Skin of body (tissue), 2 donors: ENCODE data around the gene STK11IP. TPM values are rescaled to one million over a fixed set of nuclear protein-coding genes. Genes with fewer than 3 reads are reported as not detected.
A peak's percentile ranks its signal among the peaks of the same experiment; 100 is the strongest.

Experiments
- DNase-seq: peaks from one replicate; lab custom pipeline; 2025; lab: John Stamatoyannopoulos, UW
- total RNA-seq: library from RNA; depleted of rRNA; stranded (reverse); fragments of >200 nt; gene quantifications from one replicate; pipeline ENCODE4 v1.2.3, GENCODE V29; 2014

STK11IP gene
- total RNA-seq, 1 donor from 2014 or later = 22.8 TPM

GRCh38 chr2:219563271-219563928, 34.3 kb upstream of the STK11IP start:
- DNase-seq = no peak

- DNase-seq = no peak
Measured at GRCh38 chr2:219565130-219566080, 32.3 kb upstream of the STK11IP start.

DNA sequence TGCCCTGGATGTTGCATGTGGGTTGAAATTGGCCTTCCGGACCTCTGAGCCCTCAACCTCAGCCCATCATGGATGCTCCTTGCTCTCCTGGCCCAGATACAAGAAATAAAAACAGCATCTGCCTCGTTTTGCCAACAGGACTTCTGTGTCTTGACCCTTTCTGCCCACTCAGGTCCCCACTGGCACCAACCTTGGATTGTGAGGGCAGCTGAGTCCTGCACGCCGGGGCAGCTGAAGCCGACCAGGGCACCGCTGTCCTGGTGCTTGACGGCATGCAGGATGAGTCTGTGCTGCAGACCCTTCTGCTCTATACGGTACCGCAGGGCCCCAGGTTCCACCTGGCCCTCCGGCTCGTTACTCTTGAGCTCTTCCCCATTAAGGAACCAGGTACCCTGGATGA, 31.0 kb upstream of the STK11IP start:
- no peak for DNase-seq

DNA sequence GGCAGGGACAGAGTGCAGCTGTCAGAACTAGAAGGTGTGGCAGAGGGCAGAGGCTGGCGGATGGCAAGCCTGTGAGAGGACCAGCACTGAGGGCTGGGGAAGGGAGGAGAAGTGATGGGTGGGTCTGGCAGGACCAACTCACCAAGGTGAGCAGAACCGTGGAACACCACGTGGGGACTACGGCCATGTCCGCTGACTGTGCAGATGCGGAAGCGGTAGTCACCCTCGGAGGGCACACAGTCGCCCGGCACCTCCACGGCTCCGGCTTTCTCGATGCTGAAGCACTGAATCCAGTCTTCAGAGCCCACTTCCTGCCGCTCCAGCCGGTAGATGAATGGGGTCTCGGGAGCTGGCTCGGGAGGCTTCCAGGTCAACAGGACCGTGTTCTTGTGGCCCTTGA, 30.5 kb upstream of the STK11IP start:
- no peak for DNase-seq

DNA sequence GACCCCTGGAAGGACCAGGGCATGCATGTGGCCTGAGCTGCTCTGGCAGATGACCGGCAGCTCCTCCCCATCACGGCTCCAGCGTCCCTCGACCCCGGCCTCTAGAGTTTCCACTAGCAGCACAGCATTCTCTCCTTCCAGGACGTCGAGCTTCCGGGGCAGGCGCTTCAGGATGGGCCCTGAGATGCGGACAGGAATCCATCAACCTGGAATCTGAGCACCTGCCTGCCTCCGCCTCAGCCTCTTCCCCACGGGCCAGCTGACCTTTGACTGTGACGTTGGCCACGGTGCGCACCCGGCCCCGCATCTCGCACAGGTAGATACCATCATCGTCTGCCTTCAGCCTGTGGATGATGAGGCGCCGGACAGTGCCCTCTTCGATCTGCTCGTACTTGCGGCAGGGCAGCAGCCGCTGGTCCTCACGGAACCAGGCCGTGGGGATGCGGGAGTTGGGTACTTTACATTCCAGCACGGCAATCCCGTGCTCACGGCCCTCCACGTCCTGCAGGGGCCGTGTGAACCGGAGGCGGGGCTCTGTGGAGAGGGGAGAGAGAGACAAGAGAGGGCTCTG, 29.8 kb upstream of the STK11IP start:
- no peak for DNase-seq

- DNase-seq = no peak
Measured at GRCh38 chr2:219569041-219569440, 28.6 kb upstream of the STK11IP start.

GRCh38 chr2:219569635-219570034, 28.0 kb upstream of the STK11IP start:
- no peak for DNase-seq

DNA sequence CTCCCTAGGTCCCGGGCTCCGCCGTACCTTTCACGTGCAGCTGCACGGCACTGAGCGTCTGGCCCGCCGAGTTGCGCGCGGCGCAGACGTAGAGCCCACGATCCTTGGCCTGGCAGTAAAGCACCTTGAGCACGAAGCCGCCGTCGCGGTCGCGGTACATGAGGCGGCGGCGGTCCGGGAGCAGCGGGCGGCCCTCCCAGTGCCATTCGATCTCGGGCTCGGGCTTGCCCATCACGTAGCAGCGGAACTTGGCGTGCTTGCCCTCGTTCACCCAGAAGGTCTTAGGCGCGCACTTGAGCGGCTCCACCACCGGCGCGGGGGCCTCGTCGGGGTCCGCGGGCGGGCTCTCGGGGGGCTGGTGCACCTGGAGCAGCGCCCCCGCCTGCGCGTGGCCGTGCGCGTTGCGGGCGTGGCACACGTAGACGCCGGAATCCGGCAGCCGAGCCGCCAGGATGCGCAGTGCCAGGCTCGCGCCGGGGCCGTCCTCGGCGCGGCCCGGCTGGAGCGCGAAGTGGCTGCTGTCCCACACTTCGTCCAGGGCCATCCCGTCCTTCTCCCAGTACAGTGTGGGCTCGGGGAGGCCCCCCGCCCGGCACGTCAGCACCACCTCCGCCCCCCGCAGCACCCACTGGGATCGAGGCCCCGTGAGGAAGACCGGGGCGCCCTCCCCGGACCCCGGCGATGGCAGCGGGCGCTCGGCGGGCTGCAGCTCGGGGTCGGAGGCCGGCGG, 27.3 kb upstream of the STK11IP start:
- no peak for DNase-seq

DNA sequence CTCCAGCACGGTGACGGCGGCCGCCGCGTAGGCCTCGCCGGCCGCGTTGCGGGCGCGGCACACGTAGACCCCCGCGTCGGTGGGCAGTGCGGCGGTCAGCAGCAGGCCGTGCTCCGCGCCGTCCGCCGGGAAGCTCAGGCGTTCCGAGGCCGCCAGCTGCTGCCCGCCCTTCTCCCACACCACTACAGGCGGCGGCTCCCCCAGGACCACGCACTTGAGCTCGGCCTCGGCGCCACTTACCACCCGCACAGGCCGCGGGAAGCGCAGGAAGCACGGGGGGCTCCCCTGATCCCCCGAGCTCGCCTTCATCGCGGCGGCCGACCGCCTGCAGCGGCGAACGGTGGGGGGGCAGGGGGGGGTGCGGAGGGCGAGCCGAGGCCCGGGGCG, 26.7 kb upstream of the STK11IP start:
- DNase-seq = no peak

GRCh38 chr2:219571311-219572236, 26.1 kb upstream of the STK11IP start, which contains the start of gene OBSL1:
Gene OBSL1 (minus strand): TSS chr2:219571539. CDS start chr2:219571232, 307 bp downstream.
- DNase-seq = peak; percentile 28

DNA sequence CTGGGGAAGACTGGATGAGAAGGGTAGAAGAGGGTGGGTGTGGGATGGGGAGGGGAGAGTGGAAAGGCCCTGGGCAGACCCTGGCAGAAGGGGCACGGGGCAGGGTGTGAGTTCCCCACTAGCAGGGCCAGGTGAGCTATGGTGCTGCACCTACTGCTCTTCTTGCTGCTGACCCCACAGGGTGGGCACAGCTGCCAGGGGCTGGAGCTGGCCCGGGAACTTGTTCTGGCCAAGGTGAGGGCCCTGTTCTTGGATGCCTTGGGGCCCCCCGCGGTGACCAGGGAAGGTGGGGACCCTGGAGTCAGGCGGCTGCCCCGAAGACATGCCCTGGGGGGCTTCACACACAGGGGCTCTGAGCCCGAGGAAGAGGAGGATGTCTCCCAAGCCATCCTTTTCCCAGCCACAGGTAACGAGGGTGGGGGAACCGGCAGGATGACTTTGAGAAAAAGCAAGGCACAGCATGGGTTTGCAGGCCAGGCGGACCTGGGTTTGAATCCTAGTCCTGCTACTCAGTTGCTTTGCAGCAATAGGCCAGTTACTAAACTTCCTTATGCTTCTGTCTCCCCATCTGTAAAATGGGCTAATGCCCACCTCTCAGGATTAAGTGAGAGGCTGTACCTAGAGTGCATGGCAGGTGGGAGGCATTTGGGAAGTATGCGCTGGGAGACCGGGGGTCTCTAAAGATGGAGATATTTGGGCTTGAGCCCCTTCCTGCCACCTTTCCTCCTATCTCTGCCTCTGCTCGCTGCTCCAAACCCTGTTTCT, 25.2 kb upstream of the STK11IP start, which contains the start of gene INHA:
Gene INHA (plus strand): TSS at position 74 of the 765 bp plus-strand sequence. CDS start 65 bp downstream, at position 139.
- DNase-seq = no peak

GRCh38 chr2:219573166-219573565, 24.5 kb upstream of the STK11IP start:
- no peak for DNase-seq

DNA sequence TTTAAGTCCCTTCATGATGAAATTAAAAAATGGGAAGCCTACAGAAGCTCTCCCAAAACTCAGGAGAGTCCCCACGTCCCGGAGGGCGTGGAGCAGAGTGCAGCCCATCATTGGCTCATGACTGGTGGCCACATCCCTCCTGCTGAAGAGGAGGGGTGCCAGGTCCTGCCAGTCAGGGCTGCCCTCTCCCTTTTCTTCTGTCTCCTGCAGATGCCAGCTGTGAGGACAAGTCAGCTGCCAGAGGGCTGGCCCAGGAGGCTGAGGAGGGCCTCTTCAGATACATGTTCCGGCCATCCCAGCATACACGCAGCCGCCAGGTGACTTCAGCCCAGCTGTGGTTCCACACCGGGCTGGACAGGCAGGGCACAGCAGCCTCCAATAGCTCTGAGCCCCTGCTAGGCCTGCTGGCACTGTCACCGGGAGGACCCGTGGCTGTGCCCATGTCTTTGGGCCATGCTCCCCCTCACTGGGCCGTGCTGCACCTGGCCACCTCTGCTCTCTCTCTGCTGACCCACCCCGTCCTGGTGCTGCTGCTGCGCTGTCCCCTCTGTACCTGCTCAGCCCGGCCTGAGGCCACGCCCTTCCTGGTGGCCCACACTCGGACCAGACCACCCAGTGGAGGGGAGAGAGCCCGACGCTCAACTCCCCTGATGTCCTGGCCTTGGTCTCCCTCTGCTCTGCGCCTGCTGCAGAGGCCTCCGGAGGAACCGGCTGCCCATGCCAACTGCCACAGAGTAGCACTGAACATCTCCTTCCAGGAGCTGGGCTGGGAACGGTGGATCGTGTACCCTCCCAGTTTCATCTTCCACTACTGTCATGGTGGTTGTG, 23.0 kb upstream of the STK11IP start:
- DNase-seq = no peak

DNA sequence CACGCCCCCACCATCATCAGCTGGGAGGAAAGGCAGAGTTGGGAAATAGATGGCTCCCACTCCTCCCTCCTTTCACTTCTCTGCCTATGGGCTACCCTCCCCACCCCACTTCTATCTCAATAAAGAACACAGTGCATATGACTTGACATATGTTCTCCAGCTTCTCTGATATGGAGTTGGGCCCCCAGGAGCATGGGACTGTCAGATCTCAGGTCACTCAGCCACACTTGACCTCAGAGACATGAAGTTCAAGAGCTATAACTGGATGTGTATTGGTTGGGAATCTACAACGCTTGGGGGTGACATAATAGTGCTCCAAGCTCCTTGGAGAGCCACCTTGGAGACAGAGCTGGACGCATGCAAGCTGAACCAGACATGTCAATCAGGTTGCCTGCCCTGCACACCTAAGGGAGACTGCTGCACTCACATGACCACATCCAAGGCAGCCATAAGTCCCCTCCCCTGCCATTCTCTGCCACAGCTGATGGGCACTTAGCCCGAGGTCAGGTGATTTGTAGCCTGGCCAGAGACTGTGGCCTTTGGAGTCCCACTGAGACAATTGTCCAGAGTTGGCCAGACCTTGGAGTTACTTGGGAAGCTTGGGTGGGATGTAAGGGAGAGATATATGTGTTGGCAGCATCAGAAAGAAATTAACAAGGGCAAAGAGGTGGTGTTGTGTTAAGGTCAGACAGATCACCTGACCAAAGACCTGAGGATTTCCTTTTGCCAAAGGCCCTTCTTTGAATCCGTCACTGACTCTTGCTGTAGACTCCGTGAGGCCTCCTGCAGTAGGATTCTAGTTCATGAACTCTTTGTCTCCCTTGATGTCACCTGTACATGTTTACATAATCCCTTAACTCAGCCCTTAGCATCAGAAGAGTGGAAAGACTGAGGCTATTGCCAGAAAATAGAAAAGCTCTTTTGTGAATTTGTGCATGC, 21.8 kb upstream of the STK11IP start:
- DNase-seq = no peak

GRCh38 chr2:219576505-219577388, 20.9 kb upstream of the STK11IP start:
- no peak for DNase-seq

DNA sequence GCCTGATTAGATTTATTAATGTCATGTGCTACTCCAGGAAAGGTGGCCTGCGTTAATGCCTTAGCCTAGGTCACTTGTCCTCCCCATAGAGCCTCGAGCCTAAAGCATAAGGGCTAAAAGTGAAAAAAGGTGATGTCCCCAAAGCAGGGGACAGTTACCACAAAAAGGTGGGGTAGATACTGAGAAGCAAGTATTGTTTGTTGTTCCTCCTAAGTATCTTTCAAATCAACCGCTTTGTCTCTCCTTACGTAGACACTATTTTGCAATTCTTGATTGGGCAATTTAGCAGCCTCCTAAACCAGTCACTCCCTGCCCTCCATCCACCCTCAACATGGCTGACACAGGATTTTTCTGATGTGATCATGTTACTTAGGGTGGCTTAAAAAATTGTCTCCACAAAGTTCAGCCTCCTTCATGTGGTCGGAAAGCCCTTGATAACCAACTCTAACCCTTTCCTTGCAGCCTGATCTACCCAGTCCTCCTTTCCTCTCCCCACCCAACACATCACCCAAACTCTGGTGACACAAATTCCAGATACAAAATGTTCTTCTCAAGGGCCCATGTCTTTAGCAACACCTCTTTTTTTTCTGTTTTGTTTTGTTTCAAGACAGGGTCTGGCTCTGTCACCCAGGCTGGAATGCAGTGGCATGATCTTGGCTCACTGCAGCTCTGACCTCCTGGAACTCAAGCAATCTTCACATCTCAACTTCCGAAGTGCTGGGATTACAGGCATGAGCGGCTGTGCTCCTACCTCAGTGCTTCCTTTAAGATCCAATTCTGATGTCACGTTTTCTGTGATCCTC, 18.6 kb upstream of the STK11IP start:
- DNase-seq = no peak
